H1 (cell line): ENCODE results near the gene AGFG1. TPM values are rescaled to one million over a fixed set of nuclear protein-coding genes. Genes with fewer than 3 reads are reported as not detected.

Source experiments
- ASH2L ChIP-seq: fragments of 200-600, 300-600 bp; sonication (generic); IDR thresholded peaks from one replicate; pipeline ENCODE4 v1.7.1; 2017; ENCODE audit warnings: low read length
- BRCA1 ChIP-seq: IDR thresholded peaks from 2 replicates; pipeline ENCODE4 v1.6.1; 2012; ENCODE audit warnings: low read depth, low read length, improper control_type of control experiment
- CBX8 ChIP-seq: fragments of 300-800, 300-1000 bp; sonication (generic); IDR thresholded peaks from 2 replicates; pipeline ENCODE4 v1.7.1; 2016; ENCODE audit warnings: low read depth, low read length, borderline replicate concordance
- CHD2 ChIP-seq: IDR thresholded peaks from 2 replicates; pipeline ENCODE4 v1.6.1; 2012; ENCODE audit warnings: low read length, improper control_type of control experiment
- CREB1 ChIP-seq: IDR thresholded peaks from 2 replicates; pipeline ENCODE4 v1.6.1; 2012; ENCODE audit warnings: inconsistent platforms
- E2F6 ChIP-seq: IDR thresholded peaks from 2 replicates; pipeline ENCODE4 v1.6.1; 2012; ENCODE audit warnings: inconsistent platforms
- HDAC2 ChIP-seq, 2 experiments: fragments of 300-600 bp in 1 of 2; sonication (generic) in 1 of 2; IDR thresholded peaks; 2 replicates each; pipeline ENCODE4 v1.6.1; 2011 to 2012; ENCODE audit warnings: low read depth in 2 of 2, low read length in 2 of 2, mild to moderate bottlenecking in 2 of 2, moderate library complexity in 2 of 2, borderline replicate concordance in 1 of 2, inconsistent platforms in 1 of 2
- JUN ChIP-seq: IDR thresholded peaks from 2 replicates; pipeline ENCODE4 v1.6.1; 2011; ENCODE audit warnings: low read depth, mild to moderate bottlenecking, improper control_type of control experiment, low read length
- JUND ChIP-seq: IDR thresholded peaks from 2 replicates; pipeline ENCODE4 v1.6.1; 2011; ENCODE audit warnings: mild to moderate bottlenecking, improper control_type of control experiment, low read length
- POLR2A ChIP-seq, 2 experiments: IDR thresholded peaks; 1 replicate in 1 of 2; 2 replicates in 1 of 2; pipeline ENCODE4 v1.6.1; 2011; ENCODE audit warnings: low read depth in 2 of 2, low read length in 2 of 2, mild to moderate bottlenecking in 2 of 2; ENCODE audit errors: control extremely low read depth in 1 of 2
- POLR2AphosphoS5 ChIP-seq: IDR thresholded peaks from 2 replicates; pipeline ENCODE4 v1.6.1; 2011; ENCODE audit warnings: low read depth, low read length
- RFX5 ChIP-seq: IDR thresholded peaks from 2 replicates; pipeline ENCODE4 v1.6.1; 2011; ENCODE audit warnings: low read depth, low read length, improper control_type of control experiment, borderline replicate concordance
- RNF2 ChIP-seq: fragments of 200-900, 300-1000 bp; sonication (generic); IDR thresholded peaks from 2 replicates; pipeline ENCODE4 v1.7.1; 2016; ENCODE audit warnings: borderline replicate concordance, low read depth, mild to moderate bottlenecking, antibody characterized with exemption, low read length; ENCODE audit not compliant: poor library complexity, severe bottlenecking; ENCODE audit errors: missing control alignments
- SIN3A ChIP-seq, 2 experiments: IDR thresholded peaks in 1 of 2; conservative IDR thresholded peaks in 1 of 2; 2 replicates each; pipeline ENCODE4 v1.6.1; 2011 to 2012; ENCODE audit warnings: low read length in 2 of 2, improper control_type of control experiment in 1 of 2, low read depth in 1 of 2, mild to moderate bottlenecking in 1 of 2
- SIRT6 ChIP-seq: IDR thresholded peaks from one replicate; pipeline ENCODE4 v1.7.1; 2012; ENCODE audit warnings: low read length, inconsistent platforms
- SP4 ChIP-seq: IDR thresholded peaks from 2 replicates; pipeline ENCODE4 v1.6.1; 2012; ENCODE audit warnings: low read length, inconsistent platforms
- SRF ChIP-seq: IDR thresholded peaks from 2 replicates; pipeline ENCODE4 v1.6.1; 2011; ENCODE audit warnings: mild to moderate bottlenecking, low read depth, low read length, moderate library complexity
- TAF1 ChIP-seq: IDR thresholded peaks from 2 replicates; pipeline ENCODE4 v1.6.1; 2011; ENCODE audit warnings: mild to moderate bottlenecking, low read depth, low read length
- polyA plus RNA-seq, 7 experiments: library from polyadenylated mRNA; depleted of rRNA in 3 of 7; stranded (reverse) in 5 of 7; unstranded in 2 of 7; fragments of >200 nt in 5 of 7; fragments of 200-250 nt in 2 of 7; gene quantifications; 1 replicate in 5 of 7; 2 replicates in 1 of 7; 4 replicates in 1 of 7; pipeline versions ENCODE4 v1.2.1 to v1.2.3, GENCODE V29; 2011 to 2013; ENCODE audit warnings: missing spikeins in 2 of 7, mixed read lengths in 2 of 7
- total RNA-seq: library from RNA; stranded (reverse); fragmentation: NEBNext Ultra II Directional; extraction: Animal tissue kit (Norgen Biotek cat#: 25700); gene quantifications from 2 replicates; pipeline ENCODE4 v1.2.1, GENCODE V29; 2021
- TF ChIP-seq, protein P1 (sequence below): IDR thresholded peaks from 2 replicates; pipeline ENCODE4 v1.6.1; 2012; ENCODE audit warnings: low read length, inconsistent platforms

Gene AGFG1
- total and polyA plus RNA-seq, 2 of the 8 experiments (the other 6 are each of a cell fraction or from before 2014, with no cell fraction given), result 102 to 147 TPM

DNA sequence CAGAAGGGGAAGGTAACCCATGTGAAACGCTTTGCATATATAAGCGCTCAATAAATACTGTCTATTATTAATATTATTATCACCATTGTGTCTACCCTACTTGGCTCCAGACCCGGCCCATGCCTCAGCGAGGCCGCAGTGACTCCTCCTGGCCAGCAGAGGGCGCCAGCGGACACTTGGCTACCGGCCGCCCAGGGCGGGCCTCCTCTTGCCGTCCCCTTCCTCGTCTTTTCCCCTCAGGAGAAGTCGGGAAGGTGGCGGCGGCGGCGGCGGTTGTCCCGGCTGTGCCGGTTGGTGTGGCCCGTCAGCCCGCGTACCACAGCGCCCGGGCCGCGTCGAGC lies at the start of gene AGFG1 (continued):
- TF ChIP-seq SP4 (no peak), JUN (no peak), CHD2 (no peak), TAF1 (peak; percentile 91), ASH2L (no peak), BRCA1 (no peak), POLR2AphosphoS5 (peak; percentile 62; the same call in 1 of the 2 replicates), SIRT6 (no peak), HDAC2 (IDR thresholded peaks at IDR 0.05; ENCODE audit: borderline replicate concordance in 1 of 2, low read depth in 2 of 2, low read length in 2 of 2) (no peak), POLR2A (IDR thresholded peaks at IDR 0.05; ENCODE audit: control extremely low read depth in 1 of 2, low read depth in 2 of 2, low read length in 2 of 2) (peak; percentile 75 to 84), SIN3A (conservative IDR thresholded peaks at IDR 0.05 in 1 of 2, IDR thresholded peaks at IDR 0.05 in 1 of 2; ENCODE audit: low read depth in 1 of 2, low read length in 2 of 2) (no peak), RFX5 (no peak), CREB1 (peak; percentile 56; the same call in 1 of the 2 replicates), RNF2 (no peak), CBX8 (no peak), SRF (no peak), E2F6 (no peak), JUND (no peak)
- TF ChIP-seq, protein P1, sequence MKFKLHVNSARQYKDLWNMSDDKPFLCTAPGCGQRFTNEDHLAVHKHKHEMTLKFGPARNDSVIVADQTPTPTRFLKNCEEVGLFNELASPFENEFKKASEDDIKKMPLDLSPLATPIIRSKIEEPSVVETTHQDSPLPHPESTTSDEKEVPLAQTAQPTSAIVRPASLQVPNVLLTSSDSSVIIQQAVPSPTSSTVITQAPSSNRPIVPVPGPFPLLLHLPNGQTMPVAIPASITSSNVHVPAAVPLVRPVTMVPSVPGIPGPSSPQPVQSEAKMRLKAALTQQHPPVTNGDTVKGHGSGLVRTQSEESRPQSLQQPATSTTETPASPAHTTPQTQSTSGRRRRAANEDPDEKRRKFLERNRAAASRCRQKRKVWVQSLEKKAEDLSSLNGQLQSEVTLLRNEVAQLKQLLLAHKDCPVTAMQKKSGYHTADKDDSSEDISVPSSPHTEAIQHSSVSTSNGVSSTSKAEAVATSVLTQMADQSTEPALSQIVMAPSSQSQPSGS, result no peak
